GM12801 (cell line): ENCODE data around the gene POU4F1.

Experiments used
- CTCF ChIP-seq: IDR thresholded peaks from one replicate; pipeline ENCODE4 v1.5.1; 2011; ENCODE audit warnings: control low read depth; ENCODE audit not compliant: insufficient read length; ENCODE audit errors: extremely low read depth

Gene POU4F1

DNA sequence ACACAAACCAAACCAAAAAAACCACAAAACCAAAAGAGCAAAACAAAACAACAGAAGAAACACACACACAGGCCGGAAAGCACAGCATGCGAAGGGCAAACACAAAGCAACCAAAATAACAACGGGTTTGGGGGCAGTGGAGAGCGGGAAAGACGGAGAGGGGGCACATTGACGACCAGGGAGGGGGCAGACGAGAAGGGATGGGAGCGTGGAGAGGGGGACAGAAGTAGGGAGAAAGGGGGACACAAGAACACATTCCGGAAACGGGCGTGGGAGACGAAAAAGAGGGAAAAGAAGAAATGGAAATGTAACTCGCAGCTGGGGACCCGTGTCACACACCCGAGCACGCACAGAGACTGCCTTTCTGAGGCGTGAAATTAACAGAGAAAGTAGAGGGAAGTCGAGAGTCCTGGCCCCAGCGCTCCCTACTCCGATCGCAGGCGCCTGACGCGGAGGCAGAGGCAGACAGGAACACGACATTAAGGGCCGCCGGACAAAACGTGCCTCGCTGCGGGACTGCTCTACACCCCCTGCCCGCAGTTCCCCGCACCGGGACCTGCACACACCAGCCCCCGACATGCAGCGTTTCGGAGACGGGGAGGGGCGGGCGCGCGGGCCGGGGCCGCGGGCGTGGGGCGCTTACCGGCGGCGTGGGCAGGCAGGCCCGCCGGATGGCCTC lies 652 bp downstream of the POU4F1 start:
- no peak for TF ChIP-seq CTCF

DNA sequence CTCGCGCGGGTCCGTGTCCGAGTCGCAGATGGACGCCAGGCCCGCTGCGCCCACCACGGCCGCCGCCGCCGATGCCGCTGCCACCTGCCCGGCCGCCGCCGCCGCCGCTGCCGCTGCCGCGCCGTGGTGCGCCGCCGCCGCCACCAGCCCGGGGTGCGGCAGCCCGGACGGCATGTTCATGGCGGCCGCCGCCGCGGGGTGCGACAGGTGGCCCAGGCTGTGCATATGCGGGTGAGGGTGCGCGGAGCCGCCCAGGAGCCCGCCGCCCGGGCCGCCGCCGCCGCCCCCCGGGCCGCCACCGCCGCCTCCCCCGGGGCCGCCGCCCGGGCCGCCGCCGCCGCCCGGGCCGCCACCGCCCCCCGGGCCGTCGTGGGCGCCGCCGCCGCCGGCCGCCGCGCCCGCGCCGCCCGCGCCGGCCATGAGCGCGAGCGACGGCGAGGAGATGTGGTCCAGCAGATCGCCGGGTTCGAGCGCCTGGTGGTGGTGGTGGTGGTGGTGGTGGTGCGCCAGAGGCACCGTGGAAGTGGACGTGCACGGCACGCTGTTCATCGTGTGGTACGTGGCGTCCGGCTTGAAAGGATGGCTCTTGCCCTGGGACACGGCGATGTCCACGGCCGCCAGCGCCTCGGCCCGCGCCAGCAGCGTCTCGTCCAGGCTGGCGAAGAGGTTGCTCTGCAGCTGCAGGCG lies 1.3 kb downstream of the POU4F1 start:
- TF ChIP-seq CTCF: no peak

- TF ChIP-seq CTCF: no peak
These were observed 2.1 kb downstream of the POU4F1 start for GRCh38 chr13:78601124-78601873.

GRCh38 chr13:78600280-78600883 lies 3.0 kb downstream of the POU4F1 start:
- no peak for TF ChIP-seq CTCF

DNA sequence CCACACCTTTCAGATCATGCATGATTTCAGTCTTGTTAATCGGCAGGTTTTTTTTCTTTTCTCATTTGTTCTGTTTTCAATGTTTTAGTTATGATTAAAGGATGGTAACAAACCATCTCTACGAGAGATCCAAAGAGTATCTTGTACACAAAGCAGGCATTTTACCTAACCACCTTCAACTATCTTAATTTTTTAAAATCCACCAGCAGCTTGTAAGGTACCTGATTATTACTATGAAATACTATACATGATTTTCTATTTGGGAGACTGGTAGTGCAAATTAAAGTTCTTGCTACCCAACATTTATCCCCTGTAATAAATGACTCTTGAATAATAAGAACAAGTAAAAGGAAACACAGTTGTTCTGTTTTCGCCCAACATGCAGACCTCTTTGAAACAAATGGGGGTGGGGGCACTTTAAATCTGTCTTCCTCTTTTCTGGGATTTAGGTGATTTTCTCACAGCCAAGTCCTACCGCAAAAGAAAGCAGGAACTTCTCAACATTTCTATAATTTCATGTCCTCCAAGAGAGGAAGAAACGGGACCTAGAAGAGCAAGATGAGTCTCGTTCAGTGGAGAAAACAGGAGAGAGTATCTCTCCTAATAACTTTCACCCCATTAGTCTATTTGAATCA lies 3.6 kb downstream of the POU4F1 start:
- TF ChIP-seq CTCF: no peak

DNA sequence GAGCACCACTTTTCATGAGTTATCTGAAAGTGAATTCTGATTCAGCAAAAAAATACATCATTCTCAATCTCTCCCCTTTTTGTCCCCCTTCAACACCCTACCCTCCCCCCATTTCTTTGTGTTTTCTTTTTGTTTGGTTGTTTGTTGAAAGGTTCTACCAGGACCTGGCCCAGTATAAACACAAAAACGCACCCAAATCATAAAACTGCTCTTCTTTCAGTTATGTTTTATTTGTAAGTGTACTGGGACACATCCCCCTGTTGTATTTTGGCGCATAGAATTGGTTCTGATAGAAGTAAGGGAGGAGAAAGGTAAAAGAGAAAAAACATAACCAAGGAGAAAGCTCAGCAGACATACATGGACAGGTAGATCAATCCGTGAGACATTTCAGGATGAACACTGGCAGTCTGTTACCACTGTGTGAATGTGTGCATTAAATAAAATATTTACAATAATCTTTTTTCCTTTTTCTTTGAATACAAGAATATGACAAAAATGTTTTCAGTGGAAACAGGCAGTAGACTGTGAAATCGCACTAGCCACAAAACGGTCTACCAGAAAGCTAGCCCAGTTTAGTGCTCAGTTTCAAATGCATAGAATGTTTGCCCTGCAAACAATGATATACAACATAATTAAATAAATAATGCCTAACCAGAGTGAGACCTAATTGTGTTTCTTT lies 4.2 kb downstream of the POU4F1 start:
- TF ChIP-seq CTCF: no peak
